ENCODE measurements around the gene HSD17B2. TPM values are rescaled to one million over a fixed set of nuclear protein-coding genes. Genes with fewer than 3 reads are reported as not detected.

Gene HSD17B2
- total RNA-seq, 2 donors from 2014 or later, result 12.2 to 24.1 TPM

- no peaks in the 10 kb centered on the region for H3K27me3 ChIP-seq
- H3K27ac ChIP-seq, result peak overlapping the region in 3 of 4 donors; percentile 33 to 64 (median 46)
- WGBS, 2 donors, result 44 to 49% methylated on average over 8 of the region's 8 CpGs
- TF ChIP-seq, protein P1, sequence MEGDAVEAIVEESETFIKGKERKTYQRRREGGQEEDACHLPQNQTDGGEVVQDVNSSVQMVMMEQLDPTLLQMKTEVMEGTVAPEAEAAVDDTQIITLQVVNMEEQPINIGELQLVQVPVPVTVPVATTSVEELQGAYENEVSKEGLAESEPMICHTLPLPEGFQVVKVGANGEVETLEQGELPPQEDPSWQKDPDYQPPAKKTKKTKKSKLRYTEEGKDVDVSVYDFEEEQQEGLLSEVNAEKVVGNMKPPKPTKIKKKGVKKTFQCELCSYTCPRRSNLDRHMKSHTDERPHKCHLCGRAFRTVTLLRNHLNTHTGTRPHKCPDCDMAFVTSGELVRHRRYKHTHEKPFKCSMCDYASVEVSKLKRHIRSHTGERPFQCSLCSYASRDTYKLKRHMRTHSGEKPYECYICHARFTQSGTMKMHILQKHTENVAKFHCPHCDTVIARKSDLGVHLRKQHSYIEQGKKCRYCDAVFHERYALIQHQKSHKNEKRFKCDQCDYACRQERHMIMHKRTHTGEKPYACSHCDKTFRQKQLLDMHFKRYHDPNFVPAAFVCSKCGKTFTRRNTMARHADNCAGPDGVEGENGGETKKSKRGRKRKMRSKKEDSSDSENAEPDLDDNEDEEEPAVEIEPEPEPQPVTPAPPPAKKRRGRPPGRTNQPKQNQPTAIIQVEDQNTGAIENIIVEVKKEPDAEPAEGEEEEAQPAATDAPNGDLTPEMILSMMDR (IDR thresholded peaks at IDR 0.05), result no peak
- TF ChIP-seq POLR2A (IDR thresholded peaks at IDR 0.05), result no peak
- DNase-seq (no peak), ATAC-seq (peak; percentile 60)
- no peak overlapping the region for H3K4me3 ChIP-seq
- no peaks in the 10 kb centered on the region for H3K9me3 ChIP-seq
- H3K36me3 ChIP-seq (replicated peaks in 1 of 2; ENCODE audit: insufficient read depth in 1 of 2, low read depth in 2 of 2), result no peaks in the 10 kb centered on the region
- intact Hi-C loops (cut with DNase I), result no loop called here
- peaks cover 42% of the 10 kb centered on the region for H3K4me1 ChIP-seq
These were observed 20.9 kb downstream of the HSD17B2 start for GRCh38 chr16:82055728-82056549.

DNA sequence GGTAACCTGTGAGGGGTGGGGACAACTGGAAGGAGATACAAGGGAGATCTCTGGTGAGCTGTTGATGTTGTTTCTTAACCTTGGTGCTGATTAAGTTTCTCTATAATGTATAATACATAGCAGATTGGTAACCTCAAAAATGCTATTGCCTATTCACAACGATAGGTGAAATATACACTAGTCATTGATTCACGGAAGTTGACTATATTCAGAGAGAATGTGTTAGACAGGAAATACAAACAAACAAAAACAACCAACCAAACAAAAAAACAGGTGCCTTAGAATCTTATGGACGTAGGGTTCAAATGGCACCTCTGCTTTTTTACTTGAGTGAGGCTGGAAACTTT, 21.5 kb downstream of the HSD17B2 start:
- Histone ChIP-seq H3K4me3 (no peak overlapping the region), H3K27ac (peak overlapping the region in 2 of 4 donors; percentile 33 to 64), H3K36me3 (replicated peaks in 1 of 2; ENCODE audit: insufficient read depth in 1 of 2, low read depth in 2 of 2) (no peaks in the 10 kb centered on the region), H3K27me3 (no peaks in the 10 kb centered on the region), H3K4me1 (peaks cover 36% of the 10 kb centered on the region), H3K9me3 (no peaks in the 10 kb centered on the region)
- DNase-seq (no peak), ATAC-seq (no peak)
- no peak for TF ChIP-seq POLR2A (IDR thresholded peaks at IDR 0.05)
- TF ChIP-seq, protein P1 (IDR thresholded peaks at IDR 0.05), result no peak
- intact Hi-C loops (cut with DNase I), result no loop called here
- 56 to 59% methylated on average over 3 of the region's 3 CpGs for WGBS, 2 donors

GRCh38 chr16:82059161-82059982, 24.3 kb downstream of the HSD17B2 start:
- no peak overlapping the region for H3K27ac ChIP-seq
- no peak overlapping the region for H3K4me3 ChIP-seq
- no peak for DNase-seq
- H3K36me3 ChIP-seq (replicated peaks in 1 of 2; ENCODE audit: insufficient read depth in 1 of 2, low read depth in 2 of 2), result no peaks in the 10 kb centered on the region
- no peak for TF ChIP-seq POLR2A (IDR thresholded peaks at IDR 0.05)
- TF ChIP-seq, protein P1 (IDR thresholded peaks at IDR 0.05), result no peak
- H3K9me3 ChIP-seq, result no peaks in the 10 kb centered on the region
- no peaks in the 10 kb centered on the region for H3K27me3 ChIP-seq
- H3K4me1 ChIP-seq, result peaks cover 29% of the 10 kb centered on the region
- intact Hi-C loops (cut with DNase I), result no loop called here
- WGBS, 2 donors, result 64 to 69% methylated on average over 8 of the region's 8 CpGs
- no peak for ATAC-seq

DNA sequence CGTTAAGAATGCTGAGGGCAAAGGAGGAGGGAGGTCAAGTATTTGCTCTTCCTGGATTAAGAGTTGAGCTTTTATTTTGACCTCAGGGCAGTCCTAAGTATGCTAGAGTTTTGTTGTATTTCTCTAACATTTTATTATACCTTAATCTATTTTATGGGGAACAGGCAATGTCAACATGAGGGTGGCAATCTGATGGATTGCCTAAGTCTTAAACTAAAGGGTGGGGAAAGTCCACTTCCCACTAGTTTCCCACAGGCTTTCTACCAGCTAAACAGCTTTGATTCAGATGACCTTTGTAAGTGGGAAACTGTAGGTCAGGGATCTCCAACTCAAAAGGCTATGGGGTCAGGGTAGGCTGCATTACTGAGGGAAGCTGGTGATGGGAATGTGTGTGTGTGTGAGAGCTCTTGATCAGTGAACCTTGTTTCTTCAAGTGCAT, 24.9 kb downstream of the HSD17B2 start:
- Histone ChIP-seq H3K4me3 (no peak overlapping the region), H3K9me3 (no peaks in the 10 kb centered on the region), H3K27me3 (no peaks in the 10 kb centered on the region), H3K4me1 (peaks cover 25% of the 10 kb centered on the region), H3K27ac (no peak overlapping the region), H3K36me3 (replicated peaks in 1 of 2; ENCODE audit: insufficient read depth in 1 of 2, low read depth in 2 of 2) (no peaks in the 10 kb centered on the region)
- intact Hi-C loops (cut with DNase I), result no loop called here
- 62 to 71% methylated on average over 1 of the region's 1 CpG for WGBS, 2 donors
- no peak for ATAC-seq
- TF ChIP-seq POLR2A (IDR thresholded peaks at IDR 0.05), result no peak
- TF ChIP-seq, protein P1 (IDR thresholded peaks at IDR 0.05), result no peak
- no peak for DNase-seq
